ENCODE data around the gene KIRREL3. TPM values are rescaled to one million over a fixed set of nuclear protein-coding genes. Genes with fewer than 3 reads are reported as not detected.

Gene KIRREL3
- total and polyA plus RNA-seq, 2 of the 8 experiments (the other 6 are each of a cell fraction or from before 2014, with no cell fraction given) = 0.29 to 0.32 TPM

DNA sequence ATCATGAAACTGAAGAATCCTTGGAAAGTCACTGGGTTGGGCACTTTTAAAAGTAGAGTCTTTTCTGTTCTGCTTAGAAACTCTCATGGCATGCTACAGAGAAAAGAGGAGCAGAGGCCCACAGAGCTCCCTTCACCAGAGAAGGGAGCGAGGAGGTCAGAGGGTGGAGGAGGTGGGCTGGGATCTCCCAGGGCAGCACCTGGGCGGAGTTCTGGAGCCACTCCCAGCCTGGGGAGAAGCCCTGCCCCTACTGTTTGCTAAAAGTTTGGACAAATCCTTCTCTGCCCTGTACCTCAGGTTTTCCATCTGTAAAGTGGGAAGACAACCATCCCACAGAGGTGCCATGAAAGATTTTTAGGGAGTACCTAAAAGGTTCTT lies 299.1 kb downstream of the KIRREL3 start (continued):
- no peak for TF ChIP-seq CHD7 (IDR thresholded peaks at IDR 0.05; ENCODE audit: insufficient replicate concordance, low read length)

Data from H1 (cell line).